C4-2B (cell line): Measurements from ENCODE around the gene ATP1A4.

ENCODE experiments used
- CTCF ChIP-seq: fragments of 450-650 bp; conservative IDR thresholded peaks from 2 replicates; pipeline ENCODE4 v1.5.1; 2017; ENCODE audit warnings: mild to moderate bottlenecking
- ZFX ChIP-seq: fragments of 450-650 bp; IDR thresholded peaks from 2 replicates; pipeline ENCODE4 v1.6.1; 2017

- TF ChIP-seq CTCF (no peak), ZFX (no peak)
Measured at GRCh38 chr1:160168609-160169369, 17.4 kb downstream of the ATP1A4 start.
